DOHH2 (cell line): ENCODE measurements around the gene SIPA1.

Source experiments
- H3F3A ChIP-seq: fragments of 200-600 bp; sonication (generic), shearing (Covaris generic); 2 replicates; pipeline ENCODE4 v1.6.0; 2016; ENCODE audit warnings: antibody characterized with exemption, mild to moderate bottlenecking; ENCODE audit not compliant: control insufficient read depth, insufficient read depth
- H3K27ac ChIP-seq: fragments of 200-600 bp; sonication (generic); 2 replicates; pipeline ENCODE4 v1.5.1; 2014; ENCODE audit warnings: low read depth, mild to moderate bottlenecking, low read length, moderate library complexity
- H3K27me3 ChIP-seq: fragments of 200-600 bp; sonication (generic); 2 replicates; pipeline ENCODE4 v1.6.1; 2014; ENCODE audit warnings: mild to moderate bottlenecking, low read length, mixed read lengths; ENCODE audit not compliant: control insufficient read depth
- H3K36me3 ChIP-seq: fragments of 200-600 bp; sonication (generic); 2 replicates; pipeline ENCODE4 v1.6.1; 2014; ENCODE audit warnings: mild to moderate bottlenecking, low read length, moderate library complexity, mixed read lengths; ENCODE audit not compliant: control insufficient read depth
- H3K4me1 ChIP-seq: fragments of 200-600 bp; sonication (generic); 2 replicates; pipeline ENCODE4 v1.6.1; 2014; ENCODE audit warnings: mild to moderate bottlenecking, low read length, mixed read lengths; ENCODE audit not compliant: control insufficient read depth
- H3K4me2 ChIP-seq: fragments of 200-600 bp; sonication (generic); 2 replicates; pipeline ENCODE4 v1.6.0; 2014; ENCODE audit warnings: mild to moderate bottlenecking, low read length, moderate library complexity
- H3K4me3 ChIP-seq: fragments of 200-600 bp; sonication (generic); 2 replicates; pipeline ENCODE4 v1.5.1; 2014; ENCODE audit warnings: mild to moderate bottlenecking, low read length, mixed read lengths
- H3K79me2 ChIP-seq: fragments of 200-600 bp; sonication (generic); 2 replicates; pipeline ENCODE4 v1.6.1; 2014; ENCODE audit warnings: mild to moderate bottlenecking, low read length, mixed read lengths; ENCODE audit not compliant: control insufficient read depth
- H3K9me2 ChIP-seq: fragments of 200-600 bp; sonication (generic); replicated peaks from 2 replicates; pipeline ENCODE4 v1.6.1; 2014; ENCODE audit warnings: mild to moderate bottlenecking, low read length, mixed read lengths; ENCODE audit not compliant: control insufficient read depth
- H3K9me3 ChIP-seq: fragments of 200-600 bp; sonication (generic); 2 replicates; pipeline ENCODE4 v1.6.1; 2014; ENCODE audit warnings: antibody characterized with exemption, low read length, mixed read lengths; ENCODE audit not compliant: control insufficient read depth, insufficient read depth
- H4K20me1 ChIP-seq: fragments of 200-600 bp; sonication (generic); 2 replicates; pipeline ENCODE4 v1.6.0; 2014; ENCODE audit warnings: low read depth, mild to moderate bottlenecking, antibody characterized with exemption, low read length, moderate library complexity; ENCODE audit not compliant: control insufficient read depth, insufficient read depth
- EZH2phosphoT487 ChIP-seq: fragments of 200-600 bp; sonication (generic); IDR thresholded peaks from 2 replicates; pipeline ENCODE4 v1.6.1; 2017; ENCODE audit warnings: borderline replicate concordance, mild to moderate bottlenecking, antibody characterized with exemption, low read length, moderate library complexity, mixed read lengths
- TF ChIP-seq, protein P1 (sequence below): fragments of 200-600 bp; sonication (generic); IDR thresholded peaks from one replicate; pipeline ENCODE4 v1.5.1; 2014; ENCODE audit warnings: antibody characterized with exemption, mild to moderate bottlenecking, low read depth, low read length; ENCODE audit not compliant: poor library complexity, severe bottlenecking

The SIPA1 gene

GRCh38 chr11:65617990-65618751 is 19.7 kb upstream of the SIPA1 start:
- peaks cover 55% of the 10 kb centered on the region for H3K79me2 ChIP-seq
- H3K27ac ChIP-seq = no peak overlapping the region
- TF ChIP-seq, protein P1, sequence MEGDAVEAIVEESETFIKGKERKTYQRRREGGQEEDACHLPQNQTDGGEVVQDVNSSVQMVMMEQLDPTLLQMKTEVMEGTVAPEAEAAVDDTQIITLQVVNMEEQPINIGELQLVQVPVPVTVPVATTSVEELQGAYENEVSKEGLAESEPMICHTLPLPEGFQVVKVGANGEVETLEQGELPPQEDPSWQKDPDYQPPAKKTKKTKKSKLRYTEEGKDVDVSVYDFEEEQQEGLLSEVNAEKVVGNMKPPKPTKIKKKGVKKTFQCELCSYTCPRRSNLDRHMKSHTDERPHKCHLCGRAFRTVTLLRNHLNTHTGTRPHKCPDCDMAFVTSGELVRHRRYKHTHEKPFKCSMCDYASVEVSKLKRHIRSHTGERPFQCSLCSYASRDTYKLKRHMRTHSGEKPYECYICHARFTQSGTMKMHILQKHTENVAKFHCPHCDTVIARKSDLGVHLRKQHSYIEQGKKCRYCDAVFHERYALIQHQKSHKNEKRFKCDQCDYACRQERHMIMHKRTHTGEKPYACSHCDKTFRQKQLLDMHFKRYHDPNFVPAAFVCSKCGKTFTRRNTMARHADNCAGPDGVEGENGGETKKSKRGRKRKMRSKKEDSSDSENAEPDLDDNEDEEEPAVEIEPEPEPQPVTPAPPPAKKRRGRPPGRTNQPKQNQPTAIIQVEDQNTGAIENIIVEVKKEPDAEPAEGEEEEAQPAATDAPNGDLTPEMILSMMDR = no peak
- TF ChIP-seq EZH2phosphoT487 = no peak
- no peak overlapping the region for H3K4me3 ChIP-seq
- H4K20me1 ChIP-seq = peaks cover 14% of the 10 kb centered on the region; the same call in 1 of the 2 replicates
- H3K27me3 ChIP-seq = no peaks in the 10 kb centered on the region
- H3K9me2 ChIP-seq = no peaks in the 10 kb centered on the region
- no peaks in the 10 kb centered on the region; the same call in 1 of the 2 replicates for H3F3A ChIP-seq
- H3K4me2 ChIP-seq = no peak overlapping the region
- H3K9me3 ChIP-seq = no peaks in the 10 kb centered on the region
- H3K4me1 ChIP-seq = peaks cover 26% of the 10 kb centered on the region
- peaks cover 71% of the 10 kb centered on the region for H3K36me3 ChIP-seq

- TF ChIP-seq EZH2phosphoT487 = no peak
- TF ChIP-seq, protein P1 = no peak
- no peaks in the 10 kb centered on the region; the same call in 1 of the 2 replicates for H3F3A ChIP-seq
- H3K4me2 ChIP-seq = no peak overlapping the region
- H3K4me3 ChIP-seq = no peak overlapping the region
- H3K27me3 ChIP-seq = no peaks in the 10 kb centered on the region
- H3K36me3 ChIP-seq = peaks cover 76% of the 10 kb centered on the region
- no peaks in the 10 kb centered on the region for H3K9me2 ChIP-seq
- H3K27ac ChIP-seq = no peak overlapping the region
- peaks cover 14% of the 10 kb centered on the region; the same call in 1 of the 2 replicates for H4K20me1 ChIP-seq
- peaks cover 49% of the 10 kb centered on the region for H3K79me2 ChIP-seq
- H3K4me1 ChIP-seq = peaks cover 22% of the 10 kb centered on the region
- H3K9me3 ChIP-seq = no peaks in the 10 kb centered on the region
Observed at GRCh38 chr11:65618763-65619162, 19.1 kb upstream of the SIPA1 start.

- Histone ChIP-seq H4K20me1 (peaks cover 14% of the 10 kb centered on the region; the same call in 1 of the 2 replicates), H3K79me2 (peaks cover 44% of the 10 kb centered on the region)
Observed at GRCh38 chr11:65619281-65619928, 18.5 kb upstream of the SIPA1 start.

More at GRCh38 chr11:65619281-65619928, 18.5 kb upstream of the SIPA1 start:
- Histone ChIP-seq H3K27me3 (no peaks in the 10 kb centered on the region), H3F3A (no peaks in the 10 kb centered on the region; the same call in 1 of the 2 replicates), H3K4me2 (no peak overlapping the region), H3K4me1 (peaks cover 22% of the 10 kb centered on the region), H3K27ac (no peak overlapping the region), H3K4me3 (no peak overlapping the region), H3K36me3 (peaks cover 79% of the 10 kb centered on the region), H3K9me3 (no peaks in the 10 kb centered on the region), H3K9me2 (no peaks in the 10 kb centered on the region)
- no peak for TF ChIP-seq EZH2phosphoT487
- TF ChIP-seq, protein P1 = no peak
